Endothelial cell of umbilical vein (primary cell): Measurements from ENCODE around the gene CFAP77. TPM values are rescaled to one million over a fixed set of nuclear protein-coding genes. Genes with fewer than 3 reads are reported as not detected.

Experiments
- BruUV-seq: library from RNA; stranded (reverse); fragments of 400-500 nt; replicated peaks from 2 replicates; lab custom pipeline; 2021; lab: Mats Ljungman, UMichigan
- CTCF ChIA-PET: fragments of 300-600, 350-600 bp; sonication (Branson Sonifier 250); formaldehyde crosslinking; loops from one replicate; lab custom pipeline; 2021; ENCODE audit warnings: antibody characterized with exemption, inconsistent platforms; lab: Charles Lee
- POLR2A ChIA-PET: fragments of 300-600, 350-600 bp; sonication (Branson Sonifier 250); formaldehyde crosslinking; loops from one replicate; lab custom pipeline; 2021; ENCODE audit warnings: antibody characterized with exemption, inconsistent platforms; lab: Charles Lee
- DNase-seq: peaks from one replicate; pipeline ENCODE4 v3.0.0-alpha.2; 2011; ENCODE audit warnings: low read depth, low spot score
- FAIRE-seq: peaks from 2 replicates; lab custom pipeline; 2011; peaks lifted over from hg19 to GRCh38; lab: Jason Lieb, UNC
- H2AFZ ChIP-seq: 2 replicates; pipeline ENCODE4 v1.6.0; 2012; ENCODE audit warnings: low read depth, low read length, control low read depth, inconsistent platforms
- H3K27ac ChIP-seq: 2 replicates; pipeline ENCODE4 v1.5.1; 2011; ENCODE audit warnings: low read depth, mild to moderate bottlenecking, control low read depth, low read length, moderate library complexity; ENCODE audit not compliant: insufficient read depth
- H3K27me3 ChIP-seq, 2 experiments: 2 replicates each; pipeline versions ENCODE4 v1.6.0 to v1.6.1; 2011; ENCODE audit warnings: low read length in 2 of 2, mixed read lengths in 1 of 2; ENCODE audit not compliant: control insufficient read depth in 2 of 2, insufficient read depth in 2 of 2
- H3K36me3 ChIP-seq, 2 experiments: 2 replicates in 1 of 2; 3 replicates in 1 of 2; pipeline ENCODE4 v1.5.1; 2011; ENCODE audit warnings: low read length in 2 of 2, mild to moderate bottlenecking in 1 of 2, moderate library complexity in 1 of 2; ENCODE audit not compliant: control insufficient read depth in 2 of 2, insufficient read depth in 2 of 2; ENCODE audit errors: extremely low read depth in 1 of 2
- H3K4me1 ChIP-seq: 3 replicates; pipeline ENCODE4 v1.5.1; 2011; ENCODE audit warnings: mild to moderate bottlenecking, low read length; ENCODE audit not compliant: control insufficient read depth, insufficient read depth; ENCODE audit errors: extremely low read depth
- H3K4me2 ChIP-seq: 2 replicates; pipeline ENCODE4 v1.6.1; 2011; ENCODE audit warnings: low read length, control low read depth, mixed read lengths; ENCODE audit not compliant: insufficient read depth
- H3K4me3 ChIP-seq, 3 experiments: fragments of 200-600 bp in 1 of 3; sonication (generic), shearing (Covaris generic) in 1 of 3; replicated peaks in 1 of 3; 2 replicates each; pipeline ENCODE4 v1.5.1; 2011 to 2016; ENCODE audit warnings: control low read depth in 3 of 3, low read length in 3 of 3, mild to moderate bottlenecking in 2 of 3, inconsistent platforms in 1 of 3, low read depth in 1 of 3, moderate library complexity in 1 of 3; ENCODE audit not compliant: insufficient read depth in 1 of 3
- H3K79me2 ChIP-seq: 2 replicates; pipeline ENCODE4 v1.6.0; 2012; ENCODE audit warnings: low read length, inconsistent platforms; ENCODE audit not compliant: control insufficient read depth, insufficient read depth
- H3K9ac ChIP-seq: replicated peaks from 2 replicates; pipeline ENCODE3; 2011; ENCODE audit warnings: low read length, control low read depth; ENCODE audit not compliant: insufficient read depth; ENCODE audit errors: extremely low read depth
- H3K9me1 ChIP-seq: replicated peaks from 3 replicates; pipeline ENCODE4 v1.6.0; 2011; ENCODE audit warnings: mild to moderate bottlenecking, low read length; ENCODE audit not compliant: control insufficient read depth, insufficient read depth; ENCODE audit errors: extremely low read depth
- H3K9me3 ChIP-seq: replicated peaks from 2 replicates; pipeline ENCODE4 v1.5.1; 2012; ENCODE audit warnings: low read length, inconsistent platforms; ENCODE audit not compliant: control insufficient read depth, insufficient read depth
- H4K20me1 ChIP-seq: replicated peaks from 2 replicates; pipeline ENCODE3; 2011; ENCODE audit warnings: mild to moderate bottlenecking, low read length; ENCODE audit not compliant: control insufficient read depth, insufficient read depth; ENCODE audit errors: extremely low read depth
- CTCF ChIP-seq, 2 donors: IDR thresholded peaks; 1 replicate in 1 of 2; 2 replicates in 1 of 2; pipeline ENCODE4 v1.5.1; 2011; ENCODE audit warnings: low read length in 2 of 2, mild to moderate bottlenecking in 2 of 2, moderate library complexity in 2 of 2, control low read depth in 1 of 2, inconsistent platforms in 1 of 2, low read depth in 1 of 2; ENCODE audit not compliant: insufficient read depth in 1 of 2; ENCODE audit errors: extremely low read depth in 1 of 2
- EZH2 ChIP-seq: IDR thresholded peaks from 2 replicates; pipeline ENCODE4 v1.6.1; 2012; ENCODE audit warnings: borderline replicate concordance, low read depth, mild to moderate bottlenecking, moderate library complexity, low read length, inconsistent platforms; ENCODE audit not compliant: severe bottlenecking
- FOS ChIP-seq: IDR thresholded peaks from 2 replicates; pipeline ENCODE4 v1.6.1; 2011; ENCODE audit warnings: mild to moderate bottlenecking, low read length, moderate library complexity, borderline replicate concordance; ENCODE audit not compliant: insufficient read depth
- GATA2 ChIP-seq: IDR thresholded peaks from 2 replicates; pipeline ENCODE4 v1.7.0; 2011; ENCODE audit warnings: low read depth, mild to moderate bottlenecking, moderate library complexity, mixed read lengths, low read length; ENCODE audit not compliant: insufficient read length, insufficient read depth
- JUN ChIP-seq: IDR thresholded peaks from 2 replicates; pipeline ENCODE4 v1.6.1; 2011; ENCODE audit warnings: borderline replicate concordance, low read depth; ENCODE audit not compliant: insufficient read length, insufficient read depth
- MYC ChIP-seq: IDR thresholded peaks from one replicate; pipeline ENCODE4 v1.6.1; 2011; ENCODE audit warnings: mild to moderate bottlenecking, low read depth, low read length
- POLR2A ChIP-seq: IDR thresholded peaks from 2 replicates; pipeline ENCODE4 v1.6.1; 2012; ENCODE audit warnings: low read depth, mild to moderate bottlenecking, control low read depth, low read length
- dilution Hi-C: fragments of 300-500 bp; cut with MboI; formaldehyde crosslinking; loops from one replicate; pipeline ENCODE4 v1.15.0; 2019; ENCODE audit warnings: low sequenced_read_pairs; ENCODE audit not compliant: extremely low pct_ligation_motif_present
- intact Hi-C: fragments of 100-400 bp; cut with micrococcal nuclease; formaldehyde crosslinking; loops from one replicate; pipeline ENCODE4 v1.10.0; 2022
- polyA plus RNA-seq, 4 experiments: library from polyadenylated mRNA; depleted of rRNA in 3 of 4; stranded (reverse) in 3 of 4; unstranded in 1 of 4; fragments of >200 nt; gene quantifications; 2 replicates each; pipeline versions ENCODE4 v1.2.1 to v1.2.3, GENCODE V29; 2011 to 2012; ENCODE audit warnings: missing spikeins in 1 of 4
- total RNA-seq: library from RNA; stranded (reverse); gene quantifications from 2 replicates; pipeline ENCODE4 v1.2.3, GENCODE V29; 2021

The CFAP77 gene
- total and polyA plus RNA-seq, 2 donors (not counting 3 experiments of a cell fraction or from before 2014, with no cell fraction given), result not detected

GRCh38 chr9:132579427-132579798, 169.4 kb downstream of the CFAP77 start:
- BruUV-seq, result no TSS peak
- intact Hi-C loops, result loop anchor here (2.0 kb wide), 1 partner anchor 221 kb away; no protein-coding TSS in a partner anchor
- H3K36me3 ChIP-seq, result no peaks in the 10 kb centered on the region
- H3K4me2 ChIP-seq, result no peak overlapping the region
- no peaks in the 10 kb centered on the region for H3K9me3 ChIP-seq
- no peaks in the 10 kb centered on the region for H4K20me1 ChIP-seq
- no peak for DNase-seq
- H3K9ac ChIP-seq, result no peak overlapping the region
- ChIA-PET POLR2A (no interaction called here), CTCF (interaction anchor here (0.7 kb wide), 1 partner anchor 72 kb away, joined by 3 read pairs; no protein-coding TSS in a partner anchor)
- no peak overlapping the region for H3K27ac ChIP-seq
- no peaks in the 10 kb centered on the region for H3K9me1 ChIP-seq
- H3K4me1 ChIP-seq, result peaks cover 11% of the 10 kb centered on the region
- H3K79me2 ChIP-seq, result no peaks in the 10 kb centered on the region
- FAIRE-seq, result no peak
- no peak overlapping the region for H3K4me3 ChIP-seq
- no peak overlapping the region for H2AFZ ChIP-seq
- TF ChIP-seq GATA2, result no peak
- no peak for TF ChIP-seq FOS
- TF ChIP-seq EZH2, result no peak
- TF ChIP-seq CTCF (IDR thresholded peaks at IDR 0.05; ENCODE audit: extremely low read depth in 1 of 2, insufficient read depth in 1 of 2, low read depth in 1 of 2, low read length in 2 of 2), result no peak
- TF ChIP-seq POLR2A, result no peak
- no peak for TF ChIP-seq JUN
- no peak for TF ChIP-seq MYC
- dilution Hi-C loops, result no loop called here
- peaks cover 65 to 79% of the 10 kb centered on the region in 2 experiments for H3K27me3 ChIP-seq
